Measurements from ENCODE around the gene SMYD3.

GRCh38 chr1:246160905-246161304 is 346.2 kb downstream of the SMYD3 start:
- TF ChIP-seq POLR2A (IDR thresholded peaks at IDR 0.05) (no peak), CTCF (IDR thresholded peaks at IDR 0.05) (no peak)
